GM18858 (cell line): Measurements from ENCODE around the gene SAC3D1.
"Not testable (repeated sequence)": the region's sequence is repeated elsewhere in the genome, so short reads cannot be mapped to it uniquely, and the experiment has no call there.

ENCODE experiments used
- ATAC-seq: cut with Tn5 transposase; IDR thresholded peaks from one replicate; pipeline ENCODE4 v1.9.1; 2021; ENCODE audit not compliant: unreplicated experiment

Gene SAC3D1

GRCh38 chr11:65040847-65041622 is at the start of gene SAC3D1:
Gene SAC3D1, plus strand, starts transcription at chr11:65041210. Its CDS starts 83 bp downstream, at chr11:65041293.
- ATAC-seq: peak; percentile 66

- no peak for ATAC-seq
These were observed 46.7 kb upstream of the SAC3D1 start for GRCh38 chr11:64994318-64994717.

GRCh38 chr11:64996327-64996709 is 44.7 kb upstream of the SAC3D1 start:
- no peak for ATAC-seq

- no peak for ATAC-seq
These were observed 44.2 kb upstream of the SAC3D1 start, which contains the start of gene BATF2 for GRCh38 chr11:64996710-64997380. Gene BATF2, minus strand, starts transcription at chr11:64996971. Its CDS starts 57 bp downstream, at chr11:64996914.

- no peak for ATAC-seq
These were observed 42.9 kb upstream of the SAC3D1 start for GRCh38 chr11:64998141-64998540.

GRCh38 chr11:64998690-64999431 is 42.1 kb upstream of the SAC3D1 start:
- ATAC-seq: no peak

GRCh38 chr11:64999478-64999877 is 41.5 kb upstream of the SAC3D1 start:
- no peak for ATAC-seq

- no peak for ATAC-seq
These were observed 38.3 kb upstream of the SAC3D1 start for GRCh38 chr11:65002706-65003105.

GRCh38 chr11:65003282-65003681 is 37.7 kb upstream of the SAC3D1 start:
- ATAC-seq: no peak

- not testable (repeated sequence) for ATAC-seq
These were observed 37.0 kb upstream of the SAC3D1 start for GRCh38 chr11:65003968-65004367.

GRCh38 chr11:65008016-65008415 is 33.0 kb upstream of the SAC3D1 start:
- ATAC-seq: no peak

GRCh38 chr11:65008873-65009272 is 32.1 kb upstream of the SAC3D1 start:
- ATAC-seq: no peak

GRCh38 chr11:65013130-65013887 is 27.7 kb upstream of the SAC3D1 start:
- ATAC-seq: peak; percentile 60

GRCh38 chr11:65013888-65014725 is 26.9 kb upstream of the SAC3D1 start, which contains the start of gene ARL2:
Gene ARL2, plus strand, starts transcription at chr11:65014160. Its CDS starts 48 bp downstream, at chr11:65014208.
- peak; percentile 51 for ATAC-seq

- ATAC-seq: no peak
These were observed 26.2 kb upstream of the SAC3D1 start for GRCh38 chr11:65014726-65015227.

GRCh38 chr11:65016705-65017104 is 24.3 kb upstream of the SAC3D1 start:
- no peak for ATAC-seq

GRCh38 chr11:65017937-65018336 is 23.1 kb upstream of the SAC3D1 start:
- ATAC-seq: no peak

GRCh38 chr11:65019824-65020223 is 21.2 kb upstream of the SAC3D1 start:
- no peak for ATAC-seq

- no peak for ATAC-seq
These were observed 20.0 kb upstream of the SAC3D1 start for GRCh38 chr11:65021003-65021402.

- no peak for ATAC-seq
These were observed 19.5 kb upstream of the SAC3D1 start for GRCh38 chr11:65021509-65021908.
